HG03066 (cell line): ENCODE results near the gene MOSMO.
"Not testable (repeated sequence)": the region's sequence is repeated elsewhere in the genome, so short reads cannot be mapped to it uniquely, and the experiment has no call there.

Source experiments
- ATAC-seq: cut with Tn5 transposase; IDR thresholded peaks from one replicate; pipeline ENCODE4 v1.9.1; 2021; ENCODE audit warnings: low read depth; ENCODE audit not compliant: unreplicated experiment

The MOSMO gene

GRCh38 chr16:22088642-22089041 is 80.7 kb downstream of the MOSMO start:
- ATAC-seq = no peak

- no peak for ATAC-seq
These were observed 82.0 kb downstream of the MOSMO start for GRCh38 chr16:22089910-22090309.

GRCh38 chr16:22091721-22092120 is 83.8 kb downstream of the MOSMO start:
- no peak for ATAC-seq

GRCh38 chr16:22092143-22092933 is 84.4 kb downstream of the MOSMO start, which contains the start of gene VWA3A:
Gene VWA3A, plus strand, starts transcription at chr16:22092541. Its CDS starts 97 bp downstream, at chr16:22092638.
- ATAC-seq = no peak

- no peak for ATAC-seq
These were observed 85.4 kb downstream of the MOSMO start for GRCh38 chr16:22093331-22093730.

- ATAC-seq = no peak
These were observed 86.1 kb downstream of the MOSMO start for GRCh38 chr16:22093996-22094395.

GRCh38 chr16:22098405-22099255 is 90.7 kb downstream of the MOSMO start:
- ATAC-seq = no peak

- ATAC-seq = no peak
These were observed 91.5 kb downstream of the MOSMO start for GRCh38 chr16:22099256-22099975.

- ATAC-seq = no peak
These were observed 95.5 kb downstream of the MOSMO start for GRCh38 chr16:22103441-22103840.

GRCh38 chr16:22109258-22109898 is 101.5 kb downstream of the MOSMO start:
- ATAC-seq = no peak

- ATAC-seq = not testable (repeated sequence)
These were observed 103.7 kb downstream of the MOSMO start for GRCh38 chr16:22111629-22112028.

GRCh38 chr16:22116095-22116700 is 108.3 kb downstream of the MOSMO start:
- no peak for ATAC-seq

- ATAC-seq = no peak
These were observed 109.7 kb downstream of the MOSMO start for GRCh38 chr16:22117609-22118008.

GRCh38 chr16:22120440-22120839 is 112.5 kb downstream of the MOSMO start:
- ATAC-seq = no peak

GRCh38 chr16:22122239-22122638 is 114.3 kb downstream of the MOSMO start:
- ATAC-seq = no peak

- ATAC-seq = no peak
These were observed 115.2 kb downstream of the MOSMO start for GRCh38 chr16:22123146-22123545.

- ATAC-seq = no peak
These were observed 116.0 kb downstream of the MOSMO start for GRCh38 chr16:22123759-22124490.

GRCh38 chr16:22124583-22125284 is 116.8 kb downstream of the MOSMO start:
- no peak for ATAC-seq
